ENCODE data around the gene DSG4. TPM values are rescaled to one million over a fixed set of nuclear protein-coding genes. Genes with fewer than 3 reads are reported as not detected.

The DSG4 gene
- total RNA-seq, 6 donors from 2014 or later: not detected

GRCh38 chr18:31403409-31403808, 26.8 kb downstream of the DSG4 start:
- H3K36me3 ChIP-seq: no peaks in the 10 kb centered on the region
- DNase-seq: no peak
- H3K27me3 ChIP-seq: no peaks in the 10 kb centered on the region
- no peaks in the 10 kb centered on the region for H3K4me1 ChIP-seq
- WGBS, 2 donors: 56 to 68% methylated on average over 2 of the region's 2 CpGs
- no peak for TF ChIP-seq CTCF (IDR thresholded peaks at IDR 0.05)
- TF ChIP-seq POLR2A (IDR thresholded peaks at IDR 0.05): no peak
- H3K9me3 ChIP-seq: no peaks in the 10 kb centered on the region
- no peak overlapping the region for H3K27ac ChIP-seq
- no peak overlapping the region for H3K4me3 ChIP-seq
- ATAC-seq (ENCODE audit: low FRiP score in 2 of 2): no peak

GRCh38 chr18:31407649-31408048, 31.1 kb downstream of the DSG4 start:
- H3K9me3 ChIP-seq: no peaks in the 10 kb centered on the region
- no peak for TF ChIP-seq POLR2AphosphoS5 (IDR thresholded peaks at IDR 0.05)
- no peak for TF ChIP-seq EP300 (IDR thresholded peaks at IDR 0.05)
- TF ChIP-seq CTCF (IDR thresholded peaks at IDR 0.05): no peak
- TF ChIP-seq POLR2A (IDR thresholded peaks at IDR 0.05): no peak
- ATAC-seq (ENCODE audit: low FRiP score in 2 of 2) (no peak), DNase-seq (no peak)
- H3K4me1 ChIP-seq: no peaks in the 10 kb centered on the region
- no peak overlapping the region for H3K4me3 ChIP-seq
- no peaks in the 10 kb centered on the region for H3K27me3 ChIP-seq
- WGBS, 2 donors: 84 to 93% methylated on average over 3 of the region's 3 CpGs
- no peaks in the 10 kb centered on the region for H3K36me3 ChIP-seq
- no peak overlapping the region for H3K27ac ChIP-seq

- H3K36me3 ChIP-seq: no peaks in the 10 kb centered on the region
- no peak overlapping the region for H3K27ac ChIP-seq
- H3K4me1 ChIP-seq: no peaks in the 10 kb centered on the region
- no peaks in the 10 kb centered on the region for H3K27me3 ChIP-seq
- DNase-seq: no peak
- no peaks in the 10 kb centered on the region for H3K9me3 ChIP-seq
- no peak for ATAC-seq (ENCODE audit: low FRiP score in 2 of 2)
- no peak overlapping the region for H3K4me3 ChIP-seq
- 73 to 74% methylated on average over 4 of the region's 4 CpGs for WGBS, 2 donors
- TF ChIP-seq EP300 (IDR thresholded peaks at IDR 0.05): no peak
- no peak for TF ChIP-seq POLR2AphosphoS5 (IDR thresholded peaks at IDR 0.05)
- no peak for TF ChIP-seq CTCF (IDR thresholded peaks at IDR 0.05)
- TF ChIP-seq POLR2A (IDR thresholded peaks at IDR 0.05): no peak
Observed at GRCh38 chr18:31409276-31409675, 32.7 kb downstream of the DSG4 start.

GRCh38 chr18:31410716-31411483, 34.3 kb downstream of the DSG4 start:
- no peak overlapping the region for H3K4me3 ChIP-seq
- peak in 1 of 2 donors; percentile 62 for DNase-seq
- H3K4me1 ChIP-seq: no peaks in the 10 kb centered on the region
- TF ChIP-seq CTCF (IDR thresholded peaks at IDR 0.05): no peak
- no peak for TF ChIP-seq EP300 (IDR thresholded peaks at IDR 0.05)
- no peak for TF ChIP-seq POLR2A (IDR thresholded peaks at IDR 0.05)
- TF ChIP-seq POLR2AphosphoS5 (IDR thresholded peaks at IDR 0.05): no peak
- H3K36me3 ChIP-seq: no peaks in the 10 kb centered on the region
- no peak overlapping the region for H3K27ac ChIP-seq
- H3K27me3 ChIP-seq: no peaks in the 10 kb centered on the region
- H3K9me3 ChIP-seq: no peaks in the 10 kb centered on the region
- 62 to 71% methylated on average over 37 of the region's 37 CpGs for WGBS, 2 donors
- ATAC-seq (ENCODE audit: low FRiP score in 2 of 2): no peak

- Histone ChIP-seq H3K27me3 (no peaks in the 10 kb centered on the region), H3K4me1 (no peaks in the 10 kb centered on the region), H3K36me3 (no peaks in the 10 kb centered on the region), H3K4me3 (no peak overlapping the region), H3K9me3 (no peaks in the 10 kb centered on the region), H3K27ac (no peak overlapping the region)
- no peak for TF ChIP-seq POLR2AphosphoS5 (IDR thresholded peaks at IDR 0.05)
- TF ChIP-seq POLR2A (IDR thresholded peaks at IDR 0.05): no peak
- TF ChIP-seq CTCF (IDR thresholded peaks at IDR 0.05): no peak
- no peak for TF ChIP-seq EP300 (IDR thresholded peaks at IDR 0.05)
- DNase-seq (no peak), ATAC-seq (ENCODE audit: low FRiP score in 2 of 2) (no peak)
- WGBS, 2 donors: 89 to 91% methylated on average over 5 to 6 of the region's 6 CpGs
Observed at GRCh38 chr18:31413137-31413536, 36.6 kb downstream of the DSG4 start.

Measured in upper lobe of left lung (tissue), 6 donors.